ENCODE measurements around the gene MOV10L1.

- TF ChIP-seq, protein P1, sequence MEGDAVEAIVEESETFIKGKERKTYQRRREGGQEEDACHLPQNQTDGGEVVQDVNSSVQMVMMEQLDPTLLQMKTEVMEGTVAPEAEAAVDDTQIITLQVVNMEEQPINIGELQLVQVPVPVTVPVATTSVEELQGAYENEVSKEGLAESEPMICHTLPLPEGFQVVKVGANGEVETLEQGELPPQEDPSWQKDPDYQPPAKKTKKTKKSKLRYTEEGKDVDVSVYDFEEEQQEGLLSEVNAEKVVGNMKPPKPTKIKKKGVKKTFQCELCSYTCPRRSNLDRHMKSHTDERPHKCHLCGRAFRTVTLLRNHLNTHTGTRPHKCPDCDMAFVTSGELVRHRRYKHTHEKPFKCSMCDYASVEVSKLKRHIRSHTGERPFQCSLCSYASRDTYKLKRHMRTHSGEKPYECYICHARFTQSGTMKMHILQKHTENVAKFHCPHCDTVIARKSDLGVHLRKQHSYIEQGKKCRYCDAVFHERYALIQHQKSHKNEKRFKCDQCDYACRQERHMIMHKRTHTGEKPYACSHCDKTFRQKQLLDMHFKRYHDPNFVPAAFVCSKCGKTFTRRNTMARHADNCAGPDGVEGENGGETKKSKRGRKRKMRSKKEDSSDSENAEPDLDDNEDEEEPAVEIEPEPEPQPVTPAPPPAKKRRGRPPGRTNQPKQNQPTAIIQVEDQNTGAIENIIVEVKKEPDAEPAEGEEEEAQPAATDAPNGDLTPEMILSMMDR (IDR thresholded peaks at IDR 0.05; ENCODE audit: extremely low read depth in 1 of 2, insufficient read depth in 1 of 2, low read depth in 1 of 2, low read length in 2 of 2) = no peak
- no peak for TF ChIP-seq POLR2A (IDR thresholded peaks at IDR 0.05; ENCODE audit: low read depth, low read length)
- no peak for TF ChIP-seq GATA2 (IDR thresholded peaks at IDR 0.05; ENCODE audit: insufficient read depth, insufficient read length, low read depth, low read length)
- no peak for TF ChIP-seq POLR2AphosphoS5 (IDR thresholded peaks at IDR 0.05; ENCODE audit: insufficient read depth, low read depth, low read length)
- TF ChIP-seq EZH2 (IDR thresholded peaks at IDR 0.05; ENCODE audit: borderline replicate concordance, low read depth, low read length, severe bottlenecking) = no peak
- no peak for TF ChIP-seq JUN (IDR thresholded peaks at IDR 0.05; ENCODE audit: borderline replicate concordance, insufficient read depth, insufficient read length, low read depth)
- no peak for TF ChIP-seq MAX (IDR thresholded peaks at IDR 0.05; ENCODE audit: insufficient read depth, insufficient read length)
Measured at GRCh38 chr22:50189849-50190181, 100.0 kb downstream of the MOV10L1 start.

All from endothelial cell of umbilical vein (primary cell).